CD4-positive, alpha-beta T cell (primary cell): ENCODE results near the gene KNOP1. TPM values are rescaled to one million over a fixed set of nuclear protein-coding genes. Genes with fewer than 3 reads are reported as not detected.
A peak's percentile ranks its signal among the peaks of the same experiment; 100 is the strongest.

Experiments
- ATAC-seq: fragments of 200-7000 bp; cut with Tn5 transposase; one replicate; pipeline ENCODE4 v1.10.0; 2022; ENCODE audit warnings: mild to moderate bottlenecking; ENCODE audit not compliant: poor library complexity
- CTCF ChIA-PET: fragments of 350-600 bp; sonication (Branson Sonifier 250); formaldehyde crosslinking; loops from one replicate; lab custom pipeline; 2021; ENCODE audit warnings: antibody characterized with exemption, inconsistent platforms; lab: Charles Lee
- POLR2A ChIA-PET: fragments of 350-600 bp; sonication (Branson Sonifier 250); formaldehyde crosslinking; loops from one replicate; lab custom pipeline; 2021; ENCODE audit warnings: antibody characterized with exemption, inconsistent platforms; lab: Charles Lee
- DNase-seq, 14 experiments: peaks; one replicate each; pipeline ENCODE4 v3.0.0-alpha.2; 2013 to 2020; ENCODE audit warnings: mixed read lengths in 2 of 14
- H3K27ac ChIP-seq, 2 donors: one replicate each; pipeline versions ENCODE4 v1.5.1 to v1.7.0; 2013; ENCODE audit warnings: low read length in 2 of 2, low read depth in 1 of 2, mild to moderate bottlenecking in 1 of 2
- H3K27me3 ChIP-seq, 2 experiments: 1 replicate in 1 of 2; 2 replicates in 1 of 2; pipeline versions ENCODE4 v1.6.1 to v1.7.0; 2013; ENCODE audit warnings: low read length in 2 of 2, control low read depth in 1 of 2, mild to moderate bottlenecking in 1 of 2, moderate library complexity in 1 of 2; ENCODE audit not compliant: insufficient read depth in 2 of 2, control insufficient read depth in 1 of 2
- H3K36me3 ChIP-seq: one replicate; pipeline ENCODE4 v1.6.1; 2013; ENCODE audit warnings: low read length, control low read depth; ENCODE audit not compliant: insufficient read depth
- H3K4me1 ChIP-seq: one replicate; pipeline ENCODE4 v1.6.1; 2013; ENCODE audit warnings: low read length, control low read depth; ENCODE audit not compliant: insufficient read depth
- H3K4me3 ChIP-seq: one replicate; pipeline ENCODE4 v1.5.1; 2013; ENCODE audit warnings: mild to moderate bottlenecking, low read length, moderate library complexity
- H3K9me3 ChIP-seq, 2 experiments: 1 replicate in 1 of 2; 2 replicates in 1 of 2; pipeline versions ENCODE4 v1.6.1 to v1.7.0; 2013; ENCODE audit warnings: low read length in 2 of 2, mild to moderate bottlenecking in 2 of 2, control low read depth in 1 of 2, moderate library complexity in 1 of 2; ENCODE audit not compliant: control insufficient read depth in 1 of 2, insufficient read depth in 1 of 2
- H3K27ac Mint-ChIP-seq: one replicate; pipeline ENCODE4 v1.8.0; 2020; ENCODE audit warnings: mixed read lengths
- H3K27me3 Mint-ChIP-seq: one replicate; pipeline ENCODE4 v1.8.0; 2021; ENCODE audit warnings: mixed read lengths
- H3K36me3 Mint-ChIP-seq: one replicate; pipeline ENCODE4 v1.8.0; 2021; ENCODE audit warnings: low read depth, mixed read lengths
- H3K4me1 Mint-ChIP-seq: one replicate; pipeline ENCODE4 v1.8.0; 2021; ENCODE audit warnings: low read depth, mixed read lengths
- H3K4me3 Mint-ChIP-seq: one replicate; pipeline ENCODE4 v1.8.0; 2020; ENCODE audit warnings: mild to moderate bottlenecking, mixed read lengths
- H3K9me3 Mint-ChIP-seq: one replicate; pipeline ENCODE4 v1.8.0; 2020; ENCODE audit warnings: mixed read lengths
- intact Hi-C, 2 experiments: fragments of 100-400 bp; cut with DNase I in 1 of 2; cut with micrococcal nuclease in 1 of 2; formaldehyde crosslinking; loops; one replicate each; pipeline versions ENCODE4 v1.15.1 to v1.9.0; 2023 to 2025; cut with DNase I, micrococcal nuclease
- total RNA-seq, 174 experiments: library from RNA in 2 of 174; stranded (reverse) in 2 of 174; gene quantifications; one replicate each; pipeline ENCODE4 v1.2.3 and lab custom pipeline; 2021 to 2026
- TF ChIP-seq, protein P1 (sequence below): fragments of 200-600 bp; IDR thresholded peaks from one replicate; pipeline ENCODE4 v1.8.0; 2022; ENCODE audit warnings: antibody characterized with exemption, mild to moderate bottlenecking

KNOP1 gene
- total RNA-seq, 2 experiments from 2014 or later = 3.5 to 4.1 TPM

GRCh38 chr16:19701091-19701490, 16.9 kb downstream of the KNOP1 start:
- TF ChIP-seq, protein P1, sequence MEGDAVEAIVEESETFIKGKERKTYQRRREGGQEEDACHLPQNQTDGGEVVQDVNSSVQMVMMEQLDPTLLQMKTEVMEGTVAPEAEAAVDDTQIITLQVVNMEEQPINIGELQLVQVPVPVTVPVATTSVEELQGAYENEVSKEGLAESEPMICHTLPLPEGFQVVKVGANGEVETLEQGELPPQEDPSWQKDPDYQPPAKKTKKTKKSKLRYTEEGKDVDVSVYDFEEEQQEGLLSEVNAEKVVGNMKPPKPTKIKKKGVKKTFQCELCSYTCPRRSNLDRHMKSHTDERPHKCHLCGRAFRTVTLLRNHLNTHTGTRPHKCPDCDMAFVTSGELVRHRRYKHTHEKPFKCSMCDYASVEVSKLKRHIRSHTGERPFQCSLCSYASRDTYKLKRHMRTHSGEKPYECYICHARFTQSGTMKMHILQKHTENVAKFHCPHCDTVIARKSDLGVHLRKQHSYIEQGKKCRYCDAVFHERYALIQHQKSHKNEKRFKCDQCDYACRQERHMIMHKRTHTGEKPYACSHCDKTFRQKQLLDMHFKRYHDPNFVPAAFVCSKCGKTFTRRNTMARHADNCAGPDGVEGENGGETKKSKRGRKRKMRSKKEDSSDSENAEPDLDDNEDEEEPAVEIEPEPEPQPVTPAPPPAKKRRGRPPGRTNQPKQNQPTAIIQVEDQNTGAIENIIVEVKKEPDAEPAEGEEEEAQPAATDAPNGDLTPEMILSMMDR = no peak
- no peak overlapping the region for H3K4me3 ChIP-seq
- Mint-ChIP-seq H3K36me3 (peaks cover 82% of the 10 kb centered on the region), H3K4me1 (peaks cover 43% of the 10 kb centered on the region), H3K9me3 (no peaks in the 10 kb centered on the region), H3K27ac (peak overlapping the region; percentile 94), H3K4me3 (no peak overlapping the region), H3K27me3 (no peaks in the 10 kb centered on the region)
- no peaks in the 10 kb centered on the region for H3K27me3 ChIP-seq
- H3K27ac ChIP-seq = no peak overlapping the region
- DNase-seq (no peak), ATAC-seq (no peak)
- peaks cover 57% of the 10 kb centered on the region for H3K36me3 ChIP-seq
- intact Hi-C loops = no loop called here
- POLR2A ChIA-PET = no interaction called here
- H3K4me1 ChIP-seq = peaks cover 32% of the 10 kb centered on the region
- CTCF ChIA-PET = interaction anchor here (0.6 kb wide), 1 partner anchor 22 kb away, joined by 3 read pairs; no protein-coding TSS in a partner anchor
- H3K9me3 ChIP-seq = no peaks in the 10 kb centered on the region

GRCh38 chr16:19700319-19700781, 17.7 kb downstream of the KNOP1 start:
- Mint-ChIP-seq H3K4me1 (peaks cover 48% of the 10 kb centered on the region), H3K27ac (peak overlapping the region; percentile 94), H3K27me3 (no peaks in the 10 kb centered on the region), H3K36me3 (peaks cover 74% of the 10 kb centered on the region), H3K9me3 (no peaks in the 10 kb centered on the region), H3K4me3 (no peak overlapping the region)
- peaks cover 51% of the 10 kb centered on the region for H3K36me3 ChIP-seq
- TF ChIP-seq, protein P1 = no peak
- H3K9me3 ChIP-seq = no peaks in the 10 kb centered on the region
- H3K4me3 ChIP-seq = no peak overlapping the region
- ChIA-PET POLR2A (interaction anchor here (2.1 kb wide), 1 partner anchor 18 kb away, joined by 7 read pairs; the partner anchor contains the start of genes IQCK and KNOP1), CTCF (interaction anchor here (0.6 kb wide), 1 partner anchor 23 kb away, joined by 3 read pairs; no protein-coding TSS in a partner anchor)
- no peak overlapping the region for H3K27ac ChIP-seq
- ATAC-seq = no peak
- H3K27me3 ChIP-seq = no peaks in the 10 kb centered on the region
- DNase-seq = no peak
- H3K4me1 ChIP-seq = peaks cover 40% of the 10 kb centered on the region
- intact Hi-C loops = no loop called here

DNA sequence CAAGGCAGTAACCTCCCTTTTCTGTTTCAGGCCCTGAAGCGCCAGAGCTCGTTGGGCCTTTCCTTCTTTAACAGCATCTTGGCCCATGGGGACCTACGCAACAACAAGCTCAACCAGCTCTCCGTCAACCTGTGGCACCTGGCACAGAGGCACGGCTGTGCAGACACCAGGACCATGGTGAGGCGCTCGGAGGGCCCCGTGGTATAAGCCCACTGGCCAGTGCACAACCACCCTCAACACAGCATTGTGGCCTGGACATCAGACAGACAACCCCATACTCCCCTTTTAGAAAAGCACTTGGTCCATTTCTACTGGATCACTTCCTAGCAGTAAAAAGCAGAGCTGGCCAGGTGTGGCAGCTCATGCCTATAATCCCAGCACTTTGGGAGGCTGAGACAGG, 18.6 kb downstream of the KNOP1 start:
- TF ChIP-seq, protein P1 = no peak
- intact Hi-C loops = no loop called here
- Mint-ChIP-seq H3K36me3 (peaks cover 66% of the 10 kb centered on the region), H3K27me3 (no peaks in the 10 kb centered on the region), H3K4me3 (no peak overlapping the region), H3K9me3 (no peaks in the 10 kb centered on the region), H3K4me1 (peaks cover 53% of the 10 kb centered on the region), H3K27ac (peak overlapping the region; percentile 94)
- no peak for ATAC-seq
- peaks cover 42% of the 10 kb centered on the region for H3K36me3 ChIP-seq
- no peaks in the 10 kb centered on the region for H3K9me3 ChIP-seq
- H3K4me1 ChIP-seq = peaks cover 47% of the 10 kb centered on the region
- H3K4me3 ChIP-seq = no peak overlapping the region
- H3K27me3 ChIP-seq = no peaks in the 10 kb centered on the region
- DNase-seq = no peak
- ChIA-PET POLR2A (interaction anchor here (1.1 to 2.1 kb wide), 4 partner anchors 11 to 144 kb away, joined by 3 to 7 read pairs (median 3); partner anchors contain the start of genes IQCK, KNOP1 and VPS35L), CTCF (no interaction called here)
- no peak overlapping the region for H3K27ac ChIP-seq
